Kidney (tissue), 14 donors: Measurements from ENCODE around the gene NOC4L. TPM values are rescaled to one million over a fixed set of nuclear protein-coding genes. Genes with fewer than 3 reads are reported as not detected.
A peak's percentile ranks its signal among the peaks of the same experiment; 100 is the strongest.

Source experiments
- DNase-seq, 5 donors: peaks; one replicate each; pipeline ENCODE4 v3.0.0-alpha.2; 2013 to 2020
- FAIRE-seq: peaks from 2 replicates; lab custom pipeline; 2012; peaks lifted over from hg19 to GRCh38; lab: Jason Lieb, UNC
- H3K27ac ChIP-seq, 2 donors: one replicate each; pipeline ENCODE4 v1.7.0; 2013; ENCODE audit warnings: low read depth in 2 of 2, low read length in 2 of 2, inconsistent platforms in 1 of 2
- H3K27me3 ChIP-seq: one replicate; pipeline ENCODE4 v1.7.1; 2013; ENCODE audit warnings: low read length, inconsistent platforms; ENCODE audit not compliant: control insufficient read depth, insufficient read depth
- H3K36me3 ChIP-seq, 3 donors: one replicate each; pipeline versions ENCODE4 v1.7.0 to v1.7.1; 2013; ENCODE audit warnings: low read length in 3 of 3, control low read depth in 1 of 3, inconsistent platforms in 1 of 3; ENCODE audit not compliant: insufficient read depth in 3 of 3, control insufficient read depth in 2 of 3
- H3K4me1 ChIP-seq, 3 donors: one replicate each; pipeline versions ENCODE4 v1.7.0 to v1.7.1; 2013; ENCODE audit warnings: low read length in 3 of 3, inconsistent platforms in 1 of 3, low read depth in 1 of 3; ENCODE audit not compliant: control insufficient read depth in 2 of 3, insufficient read depth in 2 of 3
- H3K4me3 ChIP-seq, 3 donors: one replicate each; pipeline versions ENCODE4 v1.7.0 to v1.8.1; 2013; ENCODE audit warnings: low read length in 3 of 3, control low read depth in 1 of 3, inconsistent platforms in 1 of 3
- H3K9ac ChIP-seq, 3 donors: one replicate each; pipeline versions ENCODE4 v1.7.0 to v1.7.1; 2013; ENCODE audit warnings: low read length in 3 of 3, control low read depth in 1 of 3, inconsistent platforms in 1 of 3
- H3K9me3 ChIP-seq, 3 donors: one replicate each; pipeline versions ENCODE4 v1.7.0 to v1.7.1; 2013; ENCODE audit warnings: low read length in 3 of 3, control low read depth in 1 of 3, inconsistent platforms in 1 of 3; ENCODE audit not compliant: control insufficient read depth in 2 of 3, insufficient read depth in 1 of 3
- intact Hi-C: fragments of 100-400 bp; cut with DNase I; formaldehyde crosslinking; loops from one replicate; pipeline ENCODE4 v1.11.1; 2022
- polyA plus RNA-seq: library from polyadenylated mRNA; stranded (reverse); fragments of 350-450 nt; fragmentation: Illumina TruSeq; extraction: RNeasy Lipid Tissue Mini Kit (QIAGEN cat#74804); gene quantifications from one replicate; pipeline ENCODE4 v1.2.3, GENCODE V29; 2014; ENCODE audit warnings: low read depth, low replicate concordance; ENCODE audit not compliant: insufficient read depth
- total RNA-seq: library from RNA; stranded (reverse); fragmentation: NEBNext Ultra II Directional; extraction: Animal tissue kit (Norgen Biotek cat#: 25700); gene quantifications from one replicate; pipeline ENCODE4 v1.2.1, GENCODE V29; 2021
- TF ChIP-seq, protein P1 (sequence below): IDR thresholded peaks from 3 replicates; pipeline ENCODE4 v1.5.1; 2012; ENCODE audit warnings: mild to moderate bottlenecking, moderate library complexity, borderline replicate concordance; ENCODE audit not compliant: insufficient read depth; ENCODE audit errors: extremely low read depth
- donor health status: control.
- donor health status: control.
- donor health status: control.
- donor health status: control.
- donor health status: control.
- donor health status: DM: yes; HTN: yes; CAD: no.
- donor health status: Normal renal cell carcinoma (clear cell type).

Gene NOC4L
- total and polyA plus RNA-seq, 2 donors from 2014 or later: 20.0 to 22.3 TPM

DNA sequence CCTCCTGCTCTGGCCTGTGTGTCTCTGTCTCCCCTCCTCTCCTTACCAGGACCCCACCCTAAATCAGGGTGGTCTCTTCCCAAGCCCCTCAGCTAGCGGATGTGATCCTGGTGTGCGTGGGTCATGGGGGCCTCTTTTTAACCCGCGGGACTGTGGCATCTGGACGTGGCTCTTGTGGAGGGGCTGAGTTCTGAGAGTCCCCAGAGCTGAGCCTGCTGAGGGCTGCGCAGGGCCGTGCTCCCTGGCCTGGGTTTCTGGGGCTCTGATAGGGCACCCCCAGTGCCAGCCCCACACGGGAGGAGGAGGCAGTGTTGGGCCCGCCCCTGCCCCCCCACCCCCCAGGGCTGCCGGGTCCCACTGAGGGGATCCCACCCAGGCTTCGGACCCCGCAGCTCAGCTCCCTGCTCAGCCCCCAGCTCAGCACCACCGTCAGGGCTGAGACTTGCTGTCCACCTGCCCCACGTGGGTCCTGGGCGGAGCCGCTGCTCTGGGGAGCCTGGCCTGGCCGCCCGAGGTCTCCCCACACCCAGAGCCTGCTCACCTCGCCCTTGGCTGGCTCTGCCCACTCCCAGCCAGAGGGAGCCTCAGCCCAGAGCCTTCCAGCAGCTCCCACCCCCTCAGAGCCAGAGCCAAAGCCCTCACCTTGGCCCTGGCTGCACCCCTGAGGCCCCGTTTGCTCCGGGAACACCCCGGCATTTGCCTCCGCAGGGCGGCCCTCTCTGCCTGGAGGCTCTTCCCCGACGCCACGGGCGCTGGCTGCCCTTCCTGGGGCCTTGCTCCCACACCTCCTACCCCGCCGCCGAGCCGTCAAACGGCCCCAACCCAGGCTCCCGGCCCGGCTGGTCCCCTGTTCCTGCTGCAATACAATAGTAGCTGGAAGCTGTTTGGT lies 31.5 kb downstream of the NOC4L start:
- Histone ChIP-seq H3K27ac (no peak overlapping the region), H3K9ac (no peak overlapping the region), H3K9me3 (no peaks in the 10 kb centered on the region), H3K4me1 (peaks cover 0 to 2% (median 0%) of the 10 kb centered on the region in 3 donors), H3K4me3 (no peak overlapping the region), H3K36me3 (no peaks in the 10 kb centered on the region), H3K27me3 (peaks cover 3% of the 10 kb centered on the region)
- peak in 1 of 5 donors; percentile 73 for DNase-seq
- intact Hi-C loops: no loop called here
- TF ChIP-seq, protein P1, sequence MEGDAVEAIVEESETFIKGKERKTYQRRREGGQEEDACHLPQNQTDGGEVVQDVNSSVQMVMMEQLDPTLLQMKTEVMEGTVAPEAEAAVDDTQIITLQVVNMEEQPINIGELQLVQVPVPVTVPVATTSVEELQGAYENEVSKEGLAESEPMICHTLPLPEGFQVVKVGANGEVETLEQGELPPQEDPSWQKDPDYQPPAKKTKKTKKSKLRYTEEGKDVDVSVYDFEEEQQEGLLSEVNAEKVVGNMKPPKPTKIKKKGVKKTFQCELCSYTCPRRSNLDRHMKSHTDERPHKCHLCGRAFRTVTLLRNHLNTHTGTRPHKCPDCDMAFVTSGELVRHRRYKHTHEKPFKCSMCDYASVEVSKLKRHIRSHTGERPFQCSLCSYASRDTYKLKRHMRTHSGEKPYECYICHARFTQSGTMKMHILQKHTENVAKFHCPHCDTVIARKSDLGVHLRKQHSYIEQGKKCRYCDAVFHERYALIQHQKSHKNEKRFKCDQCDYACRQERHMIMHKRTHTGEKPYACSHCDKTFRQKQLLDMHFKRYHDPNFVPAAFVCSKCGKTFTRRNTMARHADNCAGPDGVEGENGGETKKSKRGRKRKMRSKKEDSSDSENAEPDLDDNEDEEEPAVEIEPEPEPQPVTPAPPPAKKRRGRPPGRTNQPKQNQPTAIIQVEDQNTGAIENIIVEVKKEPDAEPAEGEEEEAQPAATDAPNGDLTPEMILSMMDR: no peak
- no peak for FAIRE-seq

GRCh38 chr12:132176385-132176919 lies 32.2 kb downstream of the NOC4L start:
- DNase-seq (peak in 1 of 5 donors; percentile 74), FAIRE-seq (no peak)
- Histone ChIP-seq H3K27me3 (peaks cover 3% of the 10 kb centered on the region), H3K9me3 (no peaks in the 10 kb centered on the region), H3K9ac (no peak overlapping the region), H3K4me3 (no peak overlapping the region), H3K36me3 (no peaks in the 10 kb centered on the region), H3K4me1 (peaks cover 0 to 2% (median 0%) of the 10 kb centered on the region in 3 donors), H3K27ac (no peak overlapping the region)
- intact Hi-C loops: no loop called here
- TF ChIP-seq, protein P1: no peak

- no peaks in the 10 kb centered on the region for H3K36me3 ChIP-seq
- no peak overlapping the region for H3K4me3 ChIP-seq
- no peak overlapping the region for H3K27ac ChIP-seq
- H3K9me3 ChIP-seq: no peaks in the 10 kb centered on the region
- H3K9ac ChIP-seq: no peak overlapping the region
- TF ChIP-seq, protein P1: no peak
- DNase-seq: peak; percentile 57 to 66 (median 61)
- H3K27me3 ChIP-seq: peaks cover 3% of the 10 kb centered on the region
- intact Hi-C loops: no loop called here
- peaks cover 0 to 2% (median 0%) of the 10 kb centered on the region in 3 donors for H3K4me1 ChIP-seq
- no peak for FAIRE-seq
These were observed 32.8 kb downstream of the NOC4L start for GRCh38 chr12:132176920-132177551.
